ENCODE data around the gene C1QTNF3.
"Not testable (repeated sequence)": the region's sequence is repeated elsewhere in the genome, so short reads cannot be mapped to it uniquely, and the experiment has no call there.

C1QTNF3 gene

DNA sequence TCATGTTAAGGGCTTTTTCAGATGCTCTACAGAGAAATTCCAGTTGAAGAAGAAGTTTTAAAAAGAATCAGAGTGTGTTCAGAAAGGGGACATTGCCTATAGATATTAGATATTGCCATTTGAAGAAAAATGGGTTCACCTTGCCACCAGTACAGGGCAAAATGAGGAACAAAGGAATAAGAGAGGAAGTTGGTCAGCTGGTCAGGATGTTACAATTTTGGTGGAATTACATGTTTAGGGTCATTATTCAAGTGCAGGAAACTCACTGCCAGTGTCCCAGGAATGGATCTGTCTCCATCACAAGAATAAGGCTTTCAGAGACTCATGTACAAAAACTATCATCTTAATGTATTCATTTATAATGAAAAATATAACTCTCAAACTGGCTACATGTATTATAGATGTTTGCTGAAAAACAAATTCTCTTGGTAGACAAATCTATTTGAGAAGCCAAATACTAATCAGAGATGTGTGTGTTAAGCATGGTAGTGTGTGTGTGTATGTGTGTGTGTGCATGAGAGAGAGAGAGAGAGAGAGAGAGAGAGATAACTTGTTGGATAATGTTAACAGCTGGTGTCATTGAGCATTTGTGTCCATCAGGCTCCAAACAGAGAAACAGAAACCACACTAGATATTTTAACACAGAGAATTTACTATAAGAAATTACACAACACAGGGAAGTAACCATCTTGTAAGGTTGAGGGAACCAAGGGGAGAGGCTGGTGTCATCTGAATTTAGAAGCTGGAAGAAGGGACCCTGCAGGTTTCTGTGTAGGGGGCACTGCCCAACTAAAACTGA lies 5.0 kb upstream of the C1QTNF3 start:
- DNase-seq = no peak

DNA sequence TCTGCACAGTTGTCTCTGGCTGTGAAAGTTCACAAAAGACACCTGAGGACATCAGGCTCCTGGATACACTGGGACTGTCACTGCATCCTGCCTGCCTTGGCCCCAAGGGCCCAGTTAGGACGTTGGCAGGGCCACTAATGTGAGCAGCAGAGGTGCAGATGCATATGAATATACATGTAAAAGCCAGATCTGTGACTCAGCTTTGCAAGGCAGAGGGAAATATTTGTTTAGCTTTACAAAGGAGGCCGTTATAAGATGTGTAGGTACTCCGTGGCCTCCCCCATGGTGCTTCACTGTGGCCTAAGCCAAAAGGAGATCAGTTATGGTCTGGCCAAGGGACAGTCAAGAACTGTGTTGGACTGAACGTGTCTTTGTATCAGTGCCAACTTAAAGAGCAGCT lies 4.1 kb upstream of the C1QTNF3 start:
- DNase-seq = no peak

DNA sequence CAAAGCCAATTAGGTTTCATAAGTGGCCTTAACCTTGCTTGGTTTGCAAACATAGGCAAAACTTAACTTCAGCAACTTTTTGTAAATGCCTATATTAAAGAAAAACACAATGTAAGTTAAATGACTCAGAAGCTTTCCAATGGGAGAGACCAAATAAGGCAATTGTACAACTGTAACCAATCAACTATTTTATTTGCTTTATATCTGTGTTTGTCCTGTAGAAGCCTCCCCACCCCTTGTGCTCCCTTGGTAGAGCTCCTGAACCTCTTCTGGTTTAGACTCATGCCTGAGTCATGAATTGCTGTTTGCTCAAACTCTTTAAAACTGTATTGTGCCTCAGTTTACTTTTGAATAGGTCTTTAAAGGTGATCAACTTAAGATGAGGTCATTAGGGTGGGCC lies 3.0 kb upstream of the C1QTNF3 start:
- no peak for DNase-seq

DNA sequence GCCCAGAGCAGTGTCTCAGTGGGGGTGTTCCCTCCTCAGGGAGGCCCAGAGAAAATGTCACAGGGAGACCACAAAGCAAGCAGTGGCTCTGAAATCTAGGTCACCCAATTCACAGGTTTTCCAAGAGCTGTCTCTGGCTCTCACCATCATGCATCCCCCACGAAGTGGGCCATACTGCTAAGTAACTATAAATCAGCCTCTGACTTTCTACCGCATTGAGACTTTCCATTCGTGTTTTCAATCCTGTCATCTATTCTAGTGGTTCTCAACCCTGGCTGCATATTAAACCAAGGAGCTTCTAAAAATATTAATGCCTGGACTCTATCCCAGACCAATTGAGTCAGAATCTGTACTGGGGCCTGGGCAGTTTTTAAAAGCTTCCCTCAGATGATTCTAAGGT lies 2.0 kb upstream of the C1QTNF3 start:
- DNase-seq = no peak

DNA sequence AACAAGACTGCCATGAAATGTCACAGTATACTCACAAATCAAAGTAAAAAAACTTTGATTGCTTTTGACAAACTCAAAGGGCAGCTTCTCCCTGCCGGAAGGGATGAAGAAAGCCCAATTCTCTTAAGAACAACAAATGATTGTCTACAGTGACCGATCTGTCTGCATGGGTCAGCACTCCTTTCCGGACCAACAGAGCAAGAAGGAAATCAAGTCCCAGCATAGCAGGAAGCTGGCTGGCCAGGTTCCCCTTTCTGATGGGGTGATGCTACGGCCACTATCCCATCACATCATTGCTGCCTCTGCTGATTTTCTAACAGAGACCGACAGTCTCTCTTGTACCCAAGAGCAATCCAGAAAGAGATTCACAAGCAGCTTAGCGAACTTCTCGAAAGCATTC lies 692 bp downstream of the C1QTNF3 start:
- DNase-seq = no peak

DNA sequence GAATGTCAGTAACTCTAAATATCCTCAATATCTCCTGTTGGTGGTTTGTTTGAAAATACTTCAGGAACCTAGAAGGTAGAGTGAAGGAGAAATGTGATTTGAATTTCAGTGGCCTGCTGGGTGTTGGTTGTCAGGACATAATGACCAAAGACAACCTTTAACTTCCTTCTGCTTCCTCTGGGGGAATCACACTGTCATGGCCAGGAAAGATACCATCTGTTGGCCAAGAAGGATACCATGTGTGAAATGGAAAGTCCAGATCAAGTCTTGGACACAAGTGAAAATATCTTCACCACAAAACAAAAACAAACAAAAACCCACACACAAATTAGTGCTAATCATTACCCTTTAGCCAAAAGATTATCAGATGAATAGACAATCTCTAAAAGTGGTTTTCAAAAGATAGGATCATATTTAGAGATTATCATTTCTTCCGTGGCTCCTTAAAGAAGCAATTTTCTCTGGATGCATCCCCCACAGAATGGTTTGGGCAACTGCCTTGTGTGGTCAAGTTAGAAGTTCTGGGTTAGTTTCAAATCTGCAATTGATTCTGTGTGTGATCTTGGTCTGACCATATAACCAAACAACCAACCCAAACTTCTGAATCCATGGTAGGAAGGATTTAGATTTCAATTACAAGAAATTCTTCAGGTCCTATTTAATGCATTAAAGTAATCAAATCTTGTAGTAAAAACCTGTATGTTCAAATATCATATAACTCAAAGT lies 1.6 kb downstream of the C1QTNF3 start:
- no peak for DNase-seq

DNA sequence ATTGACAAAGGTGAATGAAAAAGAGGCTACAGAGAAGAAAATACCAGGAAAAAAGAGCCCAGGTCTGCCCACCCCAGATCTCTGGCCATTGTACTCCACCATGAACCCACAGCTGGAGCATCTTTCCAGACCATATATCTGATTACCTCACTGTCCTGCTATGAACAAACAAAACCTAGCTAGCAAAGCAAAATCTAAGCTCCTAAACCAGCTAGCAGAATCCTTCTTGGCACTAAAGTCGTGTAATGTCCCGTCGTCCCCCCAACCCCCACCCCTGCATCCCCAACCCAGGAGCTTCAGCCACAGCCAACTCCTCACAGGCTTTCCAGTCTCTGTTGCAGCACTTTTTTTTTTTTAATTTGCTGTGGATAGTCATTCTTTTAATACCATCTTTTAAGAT lies 2.5 kb downstream of the C1QTNF3 start:
- DNase-seq = no peak

DNA sequence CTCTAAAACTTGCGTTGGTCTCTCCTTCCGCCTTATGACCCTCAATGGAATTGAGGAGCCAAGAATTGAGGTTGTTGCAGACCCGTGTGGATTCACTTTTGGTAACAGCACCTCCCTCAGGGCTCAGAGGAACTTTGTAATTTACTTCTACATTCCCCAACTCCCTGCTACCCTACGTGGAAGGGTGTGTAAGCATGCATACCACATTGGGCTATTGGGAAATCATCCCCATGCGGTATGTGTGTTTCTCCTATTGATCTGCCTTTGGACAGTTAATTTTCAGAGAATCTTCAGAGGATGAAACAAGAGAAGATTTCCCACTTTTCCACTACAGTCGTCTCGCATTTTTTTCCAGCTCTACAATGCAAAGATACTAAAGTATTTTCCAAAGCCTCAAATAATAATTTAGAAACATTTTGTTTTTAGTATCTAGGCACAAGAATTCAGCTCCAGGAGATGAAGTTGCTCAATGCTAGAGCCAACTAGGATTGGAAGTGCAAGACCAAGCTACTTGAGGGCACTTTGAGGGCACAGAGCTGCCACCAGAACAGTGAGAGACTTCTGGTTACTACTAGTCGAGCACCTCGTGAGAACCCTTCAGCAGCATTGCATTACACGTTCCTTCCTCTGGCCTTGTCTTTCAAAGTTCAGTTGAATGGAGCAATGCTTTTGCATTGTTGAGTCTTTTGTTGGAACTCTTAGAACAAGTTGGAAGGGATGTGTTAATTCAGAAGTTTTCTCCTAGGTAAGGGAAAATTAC lies 3.4 kb downstream of the C1QTNF3 start:
- no peak for DNase-seq

DNA sequence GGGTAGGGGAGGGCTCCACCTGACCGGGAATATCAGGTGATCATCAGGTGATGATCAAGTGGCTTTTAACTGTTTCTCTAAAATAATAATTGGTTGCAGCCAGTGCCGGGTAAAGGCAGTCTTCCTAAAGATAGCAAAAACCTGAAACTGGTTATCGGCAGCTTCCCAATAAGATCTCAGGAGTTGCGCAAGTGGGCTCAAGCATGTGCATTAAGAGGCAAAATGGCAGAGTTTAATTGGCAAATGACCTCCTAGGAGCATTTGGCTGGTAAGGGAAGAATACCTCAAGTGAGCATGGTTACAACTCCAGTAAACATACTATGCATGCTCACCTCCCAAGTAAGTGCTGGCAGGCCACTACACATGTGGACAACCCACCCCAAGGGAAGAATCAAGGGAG lies 4.2 kb downstream of the C1QTNF3 start:
- DNase-seq = no peak

DNA sequence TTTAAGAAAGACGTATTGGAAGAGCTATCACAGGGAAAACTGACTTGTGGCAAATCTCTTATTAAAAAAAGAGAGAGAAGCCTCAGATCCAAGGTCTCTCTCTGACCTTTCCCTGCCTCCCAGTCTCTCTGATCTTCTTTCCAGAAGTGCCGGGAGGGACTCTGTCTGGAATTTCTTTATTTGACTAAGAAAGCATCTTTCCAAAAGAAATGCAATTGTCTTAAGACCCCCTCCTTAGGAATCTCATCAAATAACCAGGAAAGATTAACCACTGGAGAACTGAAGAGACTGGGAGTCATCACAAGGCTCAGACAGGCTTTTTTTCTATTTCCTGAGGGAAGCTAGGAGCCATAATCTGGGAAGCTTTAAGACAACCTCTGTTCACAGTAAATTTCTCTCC lies 4.6 kb downstream of the C1QTNF3 start:
- DNase-seq = no peak

DNA sequence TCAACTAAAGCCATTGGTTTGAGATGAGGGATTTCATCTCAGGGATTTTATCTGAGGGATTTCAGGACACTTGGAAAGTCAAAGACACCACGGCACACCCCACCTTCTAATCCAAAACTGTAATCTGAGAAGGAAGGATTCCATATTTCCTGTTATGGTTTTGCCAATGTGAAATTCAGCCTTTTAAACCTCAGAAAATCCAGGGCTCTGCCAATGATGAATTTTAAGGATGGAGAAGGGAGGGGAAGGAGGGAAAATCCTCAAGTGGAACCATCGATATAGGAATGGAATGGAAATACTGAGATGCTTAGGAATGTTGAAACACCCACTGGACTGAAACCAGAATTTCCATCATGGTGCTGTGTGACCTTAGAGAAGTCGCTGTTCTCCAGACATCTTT lies 5.3 kb downstream of the C1QTNF3 start:
- no peak for DNase-seq

DNA sequence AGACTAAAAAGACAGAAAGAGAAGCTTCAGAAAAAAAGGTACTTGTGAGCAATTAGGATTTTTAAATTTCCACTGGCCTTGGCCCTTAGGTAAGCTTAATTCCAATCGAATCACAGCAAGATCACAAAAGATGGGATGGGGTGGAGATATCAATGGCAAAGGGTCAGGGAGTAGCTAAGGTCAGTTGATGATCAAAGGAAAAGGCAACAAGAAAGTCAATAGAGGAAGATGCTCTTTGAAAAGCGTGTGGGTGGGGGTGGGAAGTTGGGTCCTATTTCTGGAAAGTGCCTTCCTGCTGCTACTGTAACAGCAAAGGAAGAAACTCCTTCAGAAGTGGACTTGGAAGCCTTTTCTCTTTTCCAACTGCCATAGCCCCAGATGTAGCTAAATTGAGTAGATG lies 7.3 kb downstream of the C1QTNF3 start:
- no peak for DNase-seq

DNA sequence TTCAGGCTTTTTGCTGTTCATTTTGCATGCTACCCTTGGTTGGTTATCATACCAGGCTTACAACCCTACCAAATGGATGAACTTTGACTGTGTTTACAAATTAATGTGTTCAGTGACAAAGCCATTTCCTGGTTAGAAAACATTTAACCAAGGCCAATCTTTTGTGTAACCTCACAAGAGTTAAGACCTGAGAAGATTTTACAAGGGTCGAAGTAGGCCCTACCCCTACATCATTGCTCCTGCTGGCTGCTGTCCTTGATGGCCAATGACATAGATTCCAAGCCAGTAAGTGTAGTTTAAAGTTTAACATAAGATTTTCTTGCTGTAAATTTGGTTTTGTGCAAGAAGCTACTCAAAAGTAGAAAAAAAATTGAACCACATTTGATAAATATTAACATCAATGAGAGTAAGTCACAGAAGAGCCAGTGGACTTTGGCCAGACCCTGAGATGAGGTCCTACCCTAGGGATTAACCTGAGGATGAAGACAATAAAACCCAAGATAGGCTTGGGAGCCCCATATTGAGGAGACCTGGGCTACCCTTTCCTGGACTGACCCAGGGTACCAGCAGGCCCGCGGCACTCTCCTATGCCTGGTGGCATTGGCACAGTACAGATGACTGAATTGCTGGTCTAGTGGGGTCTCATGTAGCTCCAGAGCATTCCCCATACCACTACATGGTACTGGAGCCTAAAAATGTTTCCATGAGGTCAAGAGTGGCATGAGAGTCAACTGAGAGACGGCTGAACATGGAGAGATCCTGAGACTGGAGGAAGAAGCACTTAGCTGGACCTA lies 8.3 kb downstream of the C1QTNF3 start:
- no peak for DNase-seq

DNA sequence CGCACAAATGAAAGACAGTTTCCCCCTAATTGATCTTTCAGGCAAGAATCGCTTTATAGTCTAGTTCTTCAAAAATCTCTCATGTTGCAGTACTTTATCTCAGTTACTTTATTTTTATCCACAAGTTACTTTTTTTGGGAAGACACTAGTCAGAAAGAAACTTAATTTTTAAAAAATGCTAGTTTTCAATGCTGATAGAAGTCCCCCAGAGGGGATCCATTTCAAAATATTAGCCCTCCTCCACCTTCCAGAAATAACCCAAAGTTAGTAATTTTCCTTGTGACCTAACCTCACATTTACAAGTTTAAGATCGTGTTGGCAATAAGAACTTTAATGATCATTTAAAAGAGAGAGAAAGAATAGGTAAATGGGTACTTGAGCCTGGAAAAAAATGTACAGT lies 11.0 kb downstream of the C1QTNF3 start:
- DNase-seq = no peak

DNA sequence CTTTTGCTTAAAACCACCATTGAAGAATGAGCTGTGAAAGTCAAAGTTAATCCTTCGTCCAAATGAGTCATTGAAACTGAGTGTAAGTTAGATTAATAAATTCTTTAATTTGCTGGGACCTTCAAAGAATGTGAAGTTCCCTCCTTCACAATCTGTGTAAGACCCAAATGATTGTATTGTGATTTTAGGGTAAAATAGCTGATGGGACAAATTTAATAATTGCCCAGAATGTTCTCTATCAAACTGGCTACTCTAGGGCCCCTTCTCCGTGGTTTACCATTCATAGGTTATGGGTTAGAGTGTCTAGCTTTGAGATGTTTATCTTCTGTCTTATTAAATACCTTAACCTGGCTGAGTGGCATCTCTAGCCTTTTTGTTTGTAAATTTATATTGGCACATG lies 11.9 kb downstream of the C1QTNF3 start:
- no peak for DNase-seq

DNA sequence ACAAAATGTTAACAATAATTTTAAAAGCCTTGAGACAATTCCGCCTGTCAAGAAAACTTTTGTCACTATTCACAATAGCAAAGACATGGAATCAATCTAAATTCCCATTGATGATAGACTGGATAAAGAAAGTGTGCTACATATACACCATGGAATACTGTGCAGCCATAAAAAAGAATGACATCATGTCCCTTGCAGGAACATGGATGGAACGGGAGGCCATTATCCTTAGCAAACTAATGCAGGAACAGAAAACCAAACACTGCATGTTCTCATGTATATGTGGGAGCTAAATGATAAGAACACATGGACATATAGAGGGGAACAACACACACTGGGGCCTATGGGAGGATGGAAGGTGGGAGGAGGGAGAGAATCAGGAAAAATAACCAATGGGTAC lies 12.4 kb downstream of the C1QTNF3 start:
- DNase-seq = not testable (repeated sequence)

DNA sequence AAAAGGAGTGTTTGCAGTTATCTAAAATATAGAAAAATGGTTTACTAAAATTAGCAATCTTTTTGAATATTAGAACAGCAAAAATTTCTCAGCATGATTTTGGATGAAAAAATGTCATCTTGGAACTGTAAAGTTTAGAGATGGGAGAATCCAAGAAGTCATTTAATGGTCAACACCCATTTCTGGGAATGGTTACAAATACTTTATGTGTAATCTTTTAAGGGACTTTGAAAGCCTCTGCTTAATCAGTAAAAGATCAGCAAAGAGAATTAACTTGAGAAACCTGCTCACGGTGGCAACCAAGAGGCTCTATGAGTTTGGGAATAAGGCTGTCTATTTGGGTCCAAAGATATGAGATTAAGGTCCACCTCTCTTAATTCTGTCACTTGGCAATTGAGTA lies 13.0 kb downstream of the C1QTNF3 start:
- DNase-seq = no peak

DNA sequence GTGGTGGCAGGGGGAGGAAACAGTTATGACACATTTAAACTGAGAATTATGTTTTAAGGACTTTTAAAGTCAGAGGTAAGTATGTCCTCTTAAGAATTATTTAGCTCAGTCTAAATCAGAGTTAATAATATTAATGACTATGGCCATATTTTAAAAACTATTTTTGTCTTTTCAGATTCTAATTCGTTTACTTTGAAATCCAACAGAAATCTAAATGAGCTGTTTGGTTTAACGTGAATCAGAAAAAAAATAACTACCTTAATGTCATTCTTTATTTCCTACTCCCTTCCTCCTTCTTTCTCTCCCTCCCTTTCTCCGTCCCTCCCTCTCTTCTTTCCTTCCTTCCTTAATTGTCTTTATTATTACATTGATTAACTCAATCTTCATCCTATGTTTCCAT lies 14.7 kb downstream of the C1QTNF3 start:
- no peak for DNase-seq

DNA sequence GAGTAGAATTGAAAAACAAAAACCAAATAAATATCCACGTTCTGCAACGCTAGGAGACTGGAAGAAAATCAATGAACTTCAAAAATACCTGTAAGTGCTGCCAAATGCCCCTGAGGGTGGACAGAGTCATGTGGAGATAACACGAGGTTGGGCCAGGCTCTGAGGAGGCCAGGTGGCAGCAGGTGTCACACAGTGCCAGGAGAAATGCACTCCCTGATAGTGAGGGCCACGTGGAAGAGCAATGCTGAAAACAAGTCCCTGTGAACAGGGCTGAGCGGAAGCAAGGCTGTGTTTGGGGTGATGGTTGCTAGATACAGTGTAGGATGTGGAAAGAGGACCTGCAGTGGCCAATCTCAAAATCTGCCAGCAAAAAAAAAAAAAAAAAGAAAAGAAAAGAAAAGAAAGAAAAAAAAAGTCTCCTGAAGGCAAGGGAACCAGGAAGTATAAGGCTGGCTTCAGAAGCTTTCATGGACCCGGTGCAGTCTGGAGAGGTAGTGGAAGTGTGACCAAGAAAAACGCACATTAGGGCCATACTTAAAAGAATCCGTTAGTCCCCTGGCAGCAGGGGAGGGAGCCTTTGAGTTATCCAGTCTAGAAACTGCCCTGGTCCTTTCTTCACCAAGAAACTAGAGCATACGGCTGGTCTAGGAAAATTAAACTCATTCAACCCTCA lies 16.8 kb downstream of the C1QTNF3 start:
- no peak for DNase-seq

DNA sequence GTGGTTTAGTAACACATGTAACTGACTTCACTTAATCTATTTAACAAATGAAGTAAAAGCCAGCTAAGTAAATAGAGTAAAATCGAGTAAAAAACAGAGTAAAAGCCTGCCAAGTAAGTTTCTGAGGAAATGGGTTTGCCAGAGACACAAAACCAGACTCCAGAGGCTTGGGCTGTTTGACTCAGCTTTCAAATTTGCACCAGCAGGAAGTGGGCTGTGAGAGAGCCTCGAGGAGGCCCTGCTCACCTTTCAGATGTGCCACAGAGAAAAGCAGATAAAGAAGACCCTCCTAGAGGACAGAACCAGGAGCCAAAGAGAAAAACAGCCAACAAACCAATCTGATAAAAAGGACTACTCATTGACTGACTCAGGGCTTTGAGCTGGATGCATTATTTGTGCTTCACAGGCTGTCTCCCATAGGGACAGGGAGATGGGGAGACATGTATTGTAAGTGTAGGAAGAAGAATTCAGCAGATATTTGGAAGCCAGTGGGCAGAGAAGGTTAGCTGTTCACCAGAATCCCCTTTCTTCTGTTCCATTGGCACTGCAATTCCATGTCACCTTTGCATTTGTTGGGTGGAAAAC lies 20.8 kb downstream of the C1QTNF3 start:
- no peak for DNase-seq

DNA sequence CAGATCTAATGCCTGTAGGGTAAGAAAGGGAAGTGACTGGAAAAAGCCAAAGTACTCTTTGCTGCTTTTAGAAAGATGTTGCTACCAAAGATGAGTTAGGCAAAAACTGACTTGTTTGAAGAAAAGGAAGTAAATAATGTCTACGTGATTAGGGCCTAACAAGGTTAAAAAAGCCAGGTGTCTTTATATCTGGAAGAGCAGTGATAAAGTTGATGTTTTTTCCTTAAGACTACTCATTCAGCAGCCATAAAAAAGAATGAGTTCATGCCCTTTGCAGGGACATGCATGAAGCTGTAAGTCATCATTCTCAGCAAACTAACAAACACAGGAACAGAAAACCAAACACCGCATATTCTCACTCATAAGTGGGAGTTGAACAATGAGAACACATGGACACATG lies 21.7 kb downstream of the C1QTNF3 start:
- DNase-seq = no peak

DNA sequence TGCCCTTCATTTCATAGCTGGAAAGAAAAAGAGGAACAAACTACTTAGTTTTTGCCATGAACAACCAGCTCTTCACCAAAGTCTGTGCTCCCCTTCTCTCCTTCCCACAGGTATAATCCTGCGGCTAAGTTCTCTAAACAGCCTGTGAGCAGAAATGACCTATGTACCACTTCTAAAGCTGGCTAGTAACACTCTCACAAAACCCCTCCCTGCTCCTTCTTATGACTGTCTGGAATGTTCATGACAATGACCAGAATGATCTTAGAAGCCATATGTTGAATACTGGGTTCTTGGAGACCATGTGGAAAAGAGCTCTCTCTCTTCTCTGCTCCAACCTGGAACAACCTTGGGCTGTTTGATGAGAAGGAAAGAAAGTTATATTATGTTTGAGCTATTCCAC lies 22.3 kb downstream of the C1QTNF3 start:
- DNase-seq = no peak
